ENCODE measurements around the gene WDR74.

GRCh38 chr11:62865635-62866034 is 26.2 kb upstream of the WDR74 start:
- TF ChIP-seq, protein P1, sequence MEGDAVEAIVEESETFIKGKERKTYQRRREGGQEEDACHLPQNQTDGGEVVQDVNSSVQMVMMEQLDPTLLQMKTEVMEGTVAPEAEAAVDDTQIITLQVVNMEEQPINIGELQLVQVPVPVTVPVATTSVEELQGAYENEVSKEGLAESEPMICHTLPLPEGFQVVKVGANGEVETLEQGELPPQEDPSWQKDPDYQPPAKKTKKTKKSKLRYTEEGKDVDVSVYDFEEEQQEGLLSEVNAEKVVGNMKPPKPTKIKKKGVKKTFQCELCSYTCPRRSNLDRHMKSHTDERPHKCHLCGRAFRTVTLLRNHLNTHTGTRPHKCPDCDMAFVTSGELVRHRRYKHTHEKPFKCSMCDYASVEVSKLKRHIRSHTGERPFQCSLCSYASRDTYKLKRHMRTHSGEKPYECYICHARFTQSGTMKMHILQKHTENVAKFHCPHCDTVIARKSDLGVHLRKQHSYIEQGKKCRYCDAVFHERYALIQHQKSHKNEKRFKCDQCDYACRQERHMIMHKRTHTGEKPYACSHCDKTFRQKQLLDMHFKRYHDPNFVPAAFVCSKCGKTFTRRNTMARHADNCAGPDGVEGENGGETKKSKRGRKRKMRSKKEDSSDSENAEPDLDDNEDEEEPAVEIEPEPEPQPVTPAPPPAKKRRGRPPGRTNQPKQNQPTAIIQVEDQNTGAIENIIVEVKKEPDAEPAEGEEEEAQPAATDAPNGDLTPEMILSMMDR (IDR thresholded peaks at IDR 0.05 in 4 of 5, conservative IDR thresholded peaks at IDR 0.05 in 1 of 5) = no peak
- no peak for TF ChIP-seq POLR2A (IDR thresholded peaks at IDR 0.05)

Data from gastrocnemius medialis (tissue), 4 donors.